HG03520 (cell line): ENCODE measurements around the gene MAB21L1.

Source experiments
- ATAC-seq: cut with Tn5 transposase; IDR thresholded peaks from one replicate; pipeline ENCODE4 v1.9.1; 2021; ENCODE audit warnings: mild to moderate bottlenecking, moderate library complexity; ENCODE audit not compliant: unreplicated experiment

The MAB21L1 gene

GRCh38 chr13:35480346-35480745 lies 3.9 kb upstream of the MAB21L1 start:
- ATAC-seq = no peak

- no peak for ATAC-seq
These were observed 3.2 kb upstream of the MAB21L1 start for GRCh38 chr13:35479706-35480105.

GRCh38 chr13:35479038-35479492 lies 2.6 kb upstream of the MAB21L1 start:
- ATAC-seq = no peak

- ATAC-seq = no peak
These were observed 2.0 kb upstream of the MAB21L1 start for GRCh38 chr13:35478271-35479037.

GRCh38 chr13:35477386-35477946 lies 977 bp upstream of the MAB21L1 start:
- no peak for ATAC-seq

- no peak for ATAC-seq
These were observed 1.1 kb downstream of the MAB21L1 start for GRCh38 chr13:35475212-35475959.

- no peak for ATAC-seq
These were observed 1.8 kb downstream of the MAB21L1 start for GRCh38 chr13:35474496-35475211.

GRCh38 chr13:35473802-35474201 lies 2.7 kb downstream of the MAB21L1 start:
- no peak for ATAC-seq

GRCh38 chr13:35473206-35473775 lies 3.2 kb downstream of the MAB21L1 start:
- no peak for ATAC-seq

GRCh38 chr13:35472323-35472881 lies 4.1 kb downstream of the MAB21L1 start:
- no peak for ATAC-seq

GRCh38 chr13:35471706-35472322 lies 4.7 kb downstream of the MAB21L1 start:
- no peak for ATAC-seq

GRCh38 chr13:35470671-35471661 lies 5.5 kb downstream of the MAB21L1 start:
- ATAC-seq = no peak

- ATAC-seq = no peak
These were observed 6.5 kb downstream of the MAB21L1 start for GRCh38 chr13:35469806-35470525.

GRCh38 chr13:35468195-35468594 lies 8.3 kb downstream of the MAB21L1 start:
- no peak for ATAC-seq

- ATAC-seq = no peak
These were observed 11.1 kb downstream of the MAB21L1 start for GRCh38 chr13:35465371-35465770.

GRCh38 chr13:35460061-35460460 lies 16.4 kb downstream of the MAB21L1 start:
- ATAC-seq = no peak

- ATAC-seq = no peak
These were observed 19.2 kb downstream of the MAB21L1 start for GRCh38 chr13:35457258-35457657.

- ATAC-seq = no peak
These were observed 21.5 kb downstream of the MAB21L1 start for GRCh38 chr13:35455022-35455421.
